HCT116 (cell line): ENCODE results near the gene LAMC3. TPM values are rescaled to one million over a fixed set of nuclear protein-coding genes. Genes with fewer than 3 reads are reported as not detected.

Source experiments
- ATAC-seq: fragments of 200-7000 bp; cut with Tn5 transposase; 2 replicates; pipeline ENCODE4 v1.9.1; 2020; ENCODE audit warnings: mild to moderate bottlenecking, moderate library complexity
- BruUV-seq: library from RNA; stranded (reverse); fragments of 400-500 nt; replicated peaks from 2 replicates; lab custom pipeline; 2021; lab: Mats Ljungman, UMichigan
- CTCF ChIA-PET: fragments of 300-600 bp; sonication (Branson Sonifier 250); formaldehyde crosslinking; loops from one replicate; lab custom pipeline; 2021; ENCODE audit warnings: antibody characterized with exemption; lab: Charles Lee
- POLR2A ChIA-PET: fragments of 300-600, 350-600 bp; sonication (Branson Sonifier 250); formaldehyde crosslinking; loops from one replicate; lab custom pipeline; 2021; ENCODE audit warnings: antibody characterized with exemption; lab: Charles Lee
- RAD21 ChIA-PET, 2 experiments: fragments of 300-600 bp; sonication (Branson Sonifier 250); formaldehyde crosslinking; loops; one replicate each; lab custom pipeline; 2023; ENCODE audit warnings: low total read pairs in 2 of 2; ENCODE audit not compliant: uncharacterized antibody in 2 of 2, unreplicated experiment in 2 of 2, low non-redundant PET in 1 of 2; lab: Charles Lee
- DNase-seq: peaks from one replicate; pipeline ENCODE4 v3.0.0-alpha.2; 2010; ENCODE audit warnings: low read depth, low spot score
- H2AFZ ChIP-seq: fragments of 200-600 bp; shearing (Covaris generic), sonication (generic); 2 replicates; pipeline ENCODE4 v1.6.1; 2017; ENCODE audit warnings: low read depth, mixed run types, mixed read lengths, antibody characterized with exemption, low read length; ENCODE audit not compliant: poor library complexity, severe bottlenecking
- H3K27ac ChIP-seq: 2 replicates; pipeline ENCODE4 v1.5.1; 2012; ENCODE audit warnings: low read depth, low read length
- H3K27me3 ChIP-seq: fragments of 200-600 bp; sonication (generic); 2 replicates; pipeline ENCODE4 v1.6.1; 2016; ENCODE audit warnings: mixed run types, low read length, mixed read lengths; ENCODE audit not compliant: insufficient read depth
- H3K36me3 ChIP-seq, 2 experiments: fragments of 200-500 bp in 1 of 2; fragments of 200-600 bp in 1 of 2; sonication (Bioruptor generic) in 1 of 2; sonication (generic) in 1 of 2; 2 replicates each; pipeline versions ENCODE4 v1.5.1 to v1.6.1; 2014 to 2016; ENCODE audit warnings: low read length in 2 of 2, inconsistent platforms in 1 of 2, mixed read lengths in 1 of 2, mixed run types in 1 of 2; ENCODE audit not compliant: insufficient read depth in 2 of 2, control insufficient read depth in 1 of 2
- H3K4me1 ChIP-seq, 2 experiments: fragments of 200-600 bp in 1 of 2; sonication (generic) in 1 of 2; 2 replicates each; pipeline versions ENCODE4 v1.5.1 to v1.6.1; 2012 to 2017; ENCODE audit warnings: low read length in 2 of 2, inconsistent platforms in 1 of 2, mild to moderate bottlenecking in 1 of 2, mixed read lengths in 1 of 2, mixed run types in 1 of 2, moderate library complexity in 1 of 2; ENCODE audit not compliant: insufficient read depth in 2 of 2, control insufficient read depth in 1 of 2
- H3K4me2 ChIP-seq: fragments of 200-600 bp; sonication (generic); 2 replicates; pipeline ENCODE4 v1.6.1; 2017; ENCODE audit warnings: mixed run types, low read length, mixed read lengths
- H3K4me3 ChIP-seq, 2 experiments: fragments of 200-600 bp in 1 of 2; sonication (generic) in 1 of 2; replicated peaks in 1 of 2; 2 replicates each; pipeline ENCODE4 v1.5.1; 2011 to 2016; ENCODE audit warnings: low read length in 2 of 2, control low read depth in 1 of 2, low read depth in 1 of 2, mild to moderate bottlenecking in 1 of 2, mixed read lengths in 1 of 2, mixed run types in 1 of 2
- H3K79me2 ChIP-seq: fragments of 200-600 bp; sonication (generic); 2 replicates; pipeline ENCODE4 v1.6.1; 2017; ENCODE audit warnings: mild to moderate bottlenecking, mixed run types, low read length, moderate library complexity, mixed read lengths; ENCODE audit not compliant: insufficient read depth
- H3K9ac ChIP-seq: fragments of 200-600 bp; sonication (generic); 2 replicates; pipeline ENCODE4 v1.6.1; 2016; ENCODE audit warnings: low read length, mixed read lengths
- H3K9me2 ChIP-seq: fragments of 200-600 bp; sonication (generic), shearing (Covaris generic); 2 replicates; pipeline ENCODE4 v1.6.1; 2017; ENCODE audit warnings: mixed run types, mild to moderate bottlenecking, moderate library complexity; ENCODE audit not compliant: insufficient read depth
- H3K9me3 ChIP-seq, 2 experiments: fragments of 200-500 bp in 1 of 2; fragments of 200-600 bp in 1 of 2; sonication (Bioruptor generic) in 1 of 2; sonication (generic) in 1 of 2; 2 replicates each; pipeline ENCODE4 v1.6.1; 2014 to 2017; ENCODE audit warnings: low read length in 2 of 2, mixed read lengths in 2 of 2, inconsistent platforms in 1 of 2, low read depth in 1 of 2, mild to moderate bottlenecking in 1 of 2, mixed run types in 1 of 2, moderate library complexity in 1 of 2; ENCODE audit not compliant: control insufficient read depth in 1 of 2, insufficient read depth in 1 of 2
- H4K20me1 ChIP-seq: fragments of 200-600 bp; sonication (generic), shearing (Covaris generic); 2 replicates; pipeline ENCODE4 v1.6.1; 2017; ENCODE audit warnings: mixed run types, mild to moderate bottlenecking, moderate library complexity; ENCODE audit not compliant: insufficient read depth
- CBX3 ChIP-seq: IDR thresholded peaks from 2 replicates; pipeline ENCODE4 v1.6.1; 2012; ENCODE audit warnings: low read depth
- CEBPB ChIP-seq: IDR thresholded peaks from 2 replicates; pipeline ENCODE4 v1.6.1; 2012; ENCODE audit warnings: low read depth
- EGR1 ChIP-seq: IDR thresholded peaks from 2 replicates; pipeline ENCODE4 v1.6.1; 2012; ENCODE audit warnings: low read depth
- ELF1 ChIP-seq: IDR thresholded peaks from 2 replicates; pipeline ENCODE4 v1.6.1; 2012; ENCODE audit warnings: low read depth, borderline replicate concordance
- EZH2 ChIP-seq: fragments of 200-600 bp; sonication (generic); IDR thresholded peaks from 2 replicates; pipeline ENCODE4 v1.6.1; 2017; ENCODE audit warnings: antibody characterized with exemption, mixed run types
- EZH2phosphoT487 ChIP-seq: fragments of 200-600 bp; IDR thresholded peaks from 2 replicates; pipeline ENCODE4 v1.6.1; 2018; ENCODE audit warnings: antibody characterized with exemption, borderline replicate concordance
- FOSL1 ChIP-seq: IDR thresholded peaks from 2 replicates; pipeline ENCODE4 v1.6.1; 2012; ENCODE audit warnings: low read depth
- POLR2A ChIP-seq: IDR thresholded peaks from 2 replicates; pipeline ENCODE4 v1.7.0; 2011; ENCODE audit warnings: borderline replicate concordance; ENCODE audit not compliant: insufficient read depth, insufficient read length; ENCODE audit errors: extremely low read depth
- POLR2AphosphoS5 ChIP-seq: IDR thresholded peaks from 2 replicates; pipeline ENCODE4 v1.6.1; 2011; ENCODE audit warnings: mild to moderate bottlenecking, low read depth, low read length, moderate library complexity
- RAD21 ChIP-seq: IDR thresholded peaks from 2 replicates; pipeline ENCODE4 v1.6.1; 2012; ENCODE audit warnings: low read depth, mild to moderate bottlenecking
- REST ChIP-seq: IDR thresholded peaks from 2 replicates; pipeline ENCODE4 v1.6.1; 2012; ENCODE audit warnings: low read depth
- SIN3A ChIP-seq: IDR thresholded peaks from 2 replicates; pipeline ENCODE4 v1.6.1; 2012; ENCODE audit warnings: low read depth
- SP1 ChIP-seq: IDR thresholded peaks from 2 replicates; pipeline ENCODE4 v1.6.1; 2012; ENCODE audit warnings: low read depth
- YY1 ChIP-seq: IDR thresholded peaks from 2 replicates; pipeline ENCODE4 v1.6.1; 2011; ENCODE audit warnings: low read length, low read depth, moderate library complexity, mild to moderate bottlenecking; ENCODE audit not compliant: insufficient replicate concordance; ENCODE audit errors: extremely low read depth
- ZNF274 ChIP-seq: fragments of 200-500 bp; sonication (Bioruptor generic); IDR thresholded peaks from 2 replicates; pipeline ENCODE4 v1.6.1; 2014; ENCODE audit warnings: mild to moderate bottlenecking, low read depth, low read length, inconsistent platforms
- intact Hi-C: fragments of 100-400 bp; cut with micrococcal nuclease; formaldehyde crosslinking; loops from 2 replicates; pipeline ENCODE4 v1.10.0; 2022
- total RNA-seq: library from RNA; stranded (reverse); gene quantifications from one replicate; pipeline ENCODE4 v1.2.1, GENCODE V29; 2021; ENCODE audit not compliant: unreplicated experiment
- TF ChIP-seq, protein P1 (sequence below), 3 experiments: fragments of 200-600 bp in 1 of 3; sonication (generic) in 1 of 3; IDR thresholded peaks in 2 of 3; conservative IDR thresholded peaks in 1 of 3; 2 replicates each; pipeline ENCODE4 v1.5.1; 2012 to 2017; ENCODE audit warnings: low read depth in 2 of 3, low read length in 2 of 3, antibody characterized with exemption in 1 of 3, borderline replicate concordance in 1 of 3, control low read depth in 1 of 3, mild to moderate bottlenecking in 1 of 3, mixed read lengths in 1 of 3, mixed run types in 1 of 3, moderate library complexity in 1 of 3; ENCODE audit not compliant: insufficient read depth in 1 of 3
- TF ChIP-seq, protein P2 (sequence below): IDR thresholded peaks from 2 replicates; pipeline ENCODE4 v1.6.1; 2011; ENCODE audit warnings: mild to moderate bottlenecking, low read length, moderate library complexity; ENCODE audit not compliant: insufficient replicate concordance; ENCODE audit errors: extremely low read depth
- TF ChIP-seq, protein P3 (sequence below): IDR thresholded peaks from 2 replicates; pipeline ENCODE4 v1.6.1; 2012

The LAMC3 gene
- total RNA-seq, 1 experiment from 2014 or later = 7.7 TPM

DNA sequence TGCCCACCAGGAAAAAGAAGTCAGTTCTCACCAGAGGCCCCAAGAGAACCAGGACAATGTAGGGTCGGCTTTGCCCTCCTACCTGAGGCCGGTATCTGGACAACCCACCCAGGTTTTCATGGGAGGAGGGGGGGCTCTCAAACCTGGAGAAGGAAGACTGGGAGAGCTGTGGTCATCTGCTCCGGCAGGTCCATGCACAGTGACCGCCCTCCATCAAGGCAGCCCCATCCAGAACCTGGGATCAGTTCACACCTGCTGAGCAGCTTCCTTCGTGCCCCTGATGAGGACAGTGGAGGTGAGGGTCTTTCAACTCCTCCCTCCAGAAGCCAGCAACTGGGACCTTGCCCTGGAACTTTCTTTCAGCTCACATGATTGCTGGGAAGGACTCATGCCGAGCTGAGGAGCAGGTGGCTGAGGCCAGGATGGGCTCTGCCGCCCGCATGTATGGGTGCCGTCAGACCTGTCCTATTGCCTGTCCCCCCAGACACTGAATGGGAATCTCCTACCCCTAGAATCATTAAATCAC is 49.1 kb upstream of the LAMC3 start:
- no peak for ATAC-seq
- no peaks in the 10 kb centered on the region for H3K36me3 ChIP-seq
- no peak overlapping the region for H3K4me2 ChIP-seq
- no peak overlapping the region for H3K27ac ChIP-seq
- ChIA-PET POLR2A (no interaction called here), CTCF (no interaction called here), RAD21 (no interaction called here)
- H3K9ac ChIP-seq = no peak overlapping the region
- no peaks in the 10 kb centered on the region for H3K9me2 ChIP-seq
- H2AFZ ChIP-seq = no peak overlapping the region
- BruUV-seq = no TSS peak
- peaks cover 0 to 5% of the 10 kb centered on the region in 2 experiments; a peak in 1 of 4 replicates for H3K9me3 ChIP-seq
- TF ChIP-seq CBX3 (no peak), REST (no peak), SP1 (no peak), CEBPB (no peak), EZH2 (no peak), SIN3A (no peak), RAD21 (no peak), POLR2AphosphoS5 (no peak), POLR2A (no peak), ELF1 (no peak), EZH2phosphoT487 (no peak), FOSL1 (no peak), ZNF274 (no peak), YY1 (no peak), EGR1 (no peak)
- TF ChIP-seq, protein P1, sequence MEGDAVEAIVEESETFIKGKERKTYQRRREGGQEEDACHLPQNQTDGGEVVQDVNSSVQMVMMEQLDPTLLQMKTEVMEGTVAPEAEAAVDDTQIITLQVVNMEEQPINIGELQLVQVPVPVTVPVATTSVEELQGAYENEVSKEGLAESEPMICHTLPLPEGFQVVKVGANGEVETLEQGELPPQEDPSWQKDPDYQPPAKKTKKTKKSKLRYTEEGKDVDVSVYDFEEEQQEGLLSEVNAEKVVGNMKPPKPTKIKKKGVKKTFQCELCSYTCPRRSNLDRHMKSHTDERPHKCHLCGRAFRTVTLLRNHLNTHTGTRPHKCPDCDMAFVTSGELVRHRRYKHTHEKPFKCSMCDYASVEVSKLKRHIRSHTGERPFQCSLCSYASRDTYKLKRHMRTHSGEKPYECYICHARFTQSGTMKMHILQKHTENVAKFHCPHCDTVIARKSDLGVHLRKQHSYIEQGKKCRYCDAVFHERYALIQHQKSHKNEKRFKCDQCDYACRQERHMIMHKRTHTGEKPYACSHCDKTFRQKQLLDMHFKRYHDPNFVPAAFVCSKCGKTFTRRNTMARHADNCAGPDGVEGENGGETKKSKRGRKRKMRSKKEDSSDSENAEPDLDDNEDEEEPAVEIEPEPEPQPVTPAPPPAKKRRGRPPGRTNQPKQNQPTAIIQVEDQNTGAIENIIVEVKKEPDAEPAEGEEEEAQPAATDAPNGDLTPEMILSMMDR (IDR thresholded peaks at IDR 0.05 in 2 of 3, conservative IDR thresholded peaks at IDR 0.05 in 1 of 3; ENCODE audit: borderline replicate concordance in 1 of 3, insufficient read depth in 1 of 3, low read depth in 2 of 3, low read length in 2 of 3) = no peak
- TF ChIP-seq, protein P2, sequence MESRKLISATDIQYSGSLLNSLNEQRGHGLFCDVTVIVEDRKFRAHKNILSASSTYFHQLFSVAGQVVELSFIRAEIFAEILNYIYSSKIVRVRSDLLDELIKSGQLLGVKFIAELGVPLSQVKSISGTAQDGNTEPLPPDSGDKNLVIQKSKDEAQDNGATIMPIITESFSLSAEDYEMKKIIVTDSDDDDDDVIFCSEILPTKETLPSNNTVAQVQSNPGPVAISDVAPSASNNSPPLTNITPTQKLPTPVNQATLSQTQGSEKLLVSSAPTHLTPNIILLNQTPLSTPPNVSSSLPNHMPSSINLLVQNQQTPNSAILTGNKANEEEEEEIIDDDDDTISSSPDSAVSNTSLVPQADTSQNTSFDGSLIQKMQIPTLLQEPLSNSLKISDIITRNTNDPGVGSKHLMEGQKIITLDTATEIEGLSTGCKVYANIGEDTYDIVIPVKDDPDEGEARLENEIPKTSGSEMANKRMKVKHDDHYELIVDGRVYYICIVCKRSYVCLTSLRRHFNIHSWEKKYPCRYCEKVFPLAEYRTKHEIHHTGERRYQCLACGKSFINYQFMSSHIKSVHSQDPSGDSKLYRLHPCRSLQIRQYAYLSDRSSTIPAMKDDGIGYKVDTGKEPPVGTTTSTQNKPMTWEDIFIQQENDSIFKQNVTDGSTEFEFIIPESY = no peak
- TF ChIP-seq, protein P3, sequence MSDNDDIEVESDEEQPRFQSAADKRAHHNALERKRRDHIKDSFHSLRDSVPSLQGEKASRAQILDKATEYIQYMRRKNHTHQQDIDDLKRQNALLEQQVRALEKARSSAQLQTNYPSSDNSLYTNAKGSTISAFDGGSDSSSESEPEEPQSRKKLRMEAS = no peak
- intact Hi-C loops = no loop called here
- peaks cover 12 to 22% of the 10 kb centered on the region in 2 experiments for H3K4me1 ChIP-seq
- H3K4me3 ChIP-seq = no peak overlapping the region
- H3K27me3 ChIP-seq = peaks cover 5% of the 10 kb centered on the region; the same call in 1 of the 2 replicates
- DNase-seq = no peak
- H3K79me2 ChIP-seq = no peaks in the 10 kb centered on the region
- no peaks in the 10 kb centered on the region for H4K20me1 ChIP-seq
